Measurements from ENCODE around the gene FNDC10.

DNA sequence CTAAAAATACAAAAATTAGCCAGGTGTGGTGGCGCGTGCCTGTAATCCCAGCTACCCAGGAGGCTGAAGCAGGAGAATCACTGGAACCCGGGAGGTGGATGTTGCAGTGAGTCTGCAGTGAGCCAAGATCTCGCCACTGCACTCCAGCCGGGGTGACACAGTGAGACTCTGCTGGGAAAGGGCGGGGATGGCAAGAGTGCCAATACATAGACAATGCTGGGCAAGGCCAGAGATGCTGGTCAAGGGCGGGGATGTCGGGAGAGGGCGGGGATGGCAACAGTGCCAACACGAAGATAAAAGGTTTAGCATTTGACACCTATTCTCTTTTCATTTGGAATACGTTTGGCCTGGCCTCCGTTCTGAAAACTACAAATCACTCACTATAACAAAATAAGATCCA lies 36.2 kb downstream of the FNDC10 start:
- TF ChIP-seq POLR2A (conservative IDR thresholded peaks at IDR 0.05) (no peak), FOSL1 (tag; conservative IDR thresholded peaks at IDR 0.05) (no peak), CEBPB (tag; IDR thresholded peaks at IDR 0.05) (no peak), CTCF (IDR thresholded peaks at IDR 0.05 in 2 of 3, conservative IDR thresholded peaks at IDR 0.05 in 1 of 3; ENCODE audit: insufficient read depth in 2 of 3, low read depth in 1 of 3, low read length in 3 of 3) (no peak), TBL1XR1 (IDR thresholded peaks at IDR 0.05; ENCODE audit: low read length in 2 of 2) (no peak), SP1 (CRISPR knock-in tag; IDR thresholded peaks at IDR 0.05) (no peak), ZNF518B (CRISPR knock-in tag; IDR thresholded peaks at IDR 0.05) (no peak), HNRNPUL1 (IDR thresholded peaks at IDR 0.05; ENCODE audit: low read length) (no peak)
- TF ChIP-seq, protein P1, sequence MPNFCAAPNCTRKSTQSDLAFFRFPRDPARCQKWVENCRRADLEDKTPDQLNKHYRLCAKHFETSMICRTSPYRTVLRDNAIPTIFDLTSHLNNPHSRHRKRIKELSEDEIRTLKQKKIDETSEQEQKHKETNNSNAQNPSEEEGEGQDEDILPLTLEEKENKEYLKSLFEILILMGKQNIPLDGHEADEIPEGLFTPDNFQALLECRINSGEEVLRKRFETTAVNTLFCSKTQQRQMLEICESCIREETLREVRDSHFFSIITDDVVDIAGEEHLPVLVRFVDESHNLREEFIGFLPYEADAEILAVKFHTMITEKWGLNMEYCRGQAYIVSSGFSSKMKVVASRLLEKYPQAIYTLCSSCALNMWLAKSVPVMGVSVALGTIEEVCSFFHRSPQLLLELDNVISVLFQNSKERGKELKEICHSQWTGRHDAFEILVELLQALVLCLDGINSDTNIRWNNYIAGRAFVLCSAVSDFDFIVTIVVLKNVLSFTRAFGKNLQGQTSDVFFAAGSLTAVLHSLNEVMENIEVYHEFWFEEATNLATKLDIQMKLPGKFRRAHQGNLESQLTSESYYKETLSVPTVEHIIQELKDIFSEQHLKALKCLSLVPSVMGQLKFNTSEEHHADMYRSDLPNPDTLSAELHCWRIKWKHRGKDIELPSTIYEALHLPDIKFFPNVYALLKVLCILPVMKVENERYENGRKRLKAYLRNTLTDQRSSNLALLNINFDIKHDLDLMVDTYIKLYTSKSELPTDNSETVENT (CRISPR knock-in tag; IDR thresholded peaks at IDR 0.05): no peak

Data from K562 (cell line).